Measurements from ENCODE around the gene GSTM4. TPM values are rescaled to one million over a fixed set of nuclear protein-coding genes. Genes with fewer than 3 reads are reported as not detected.

Gene GSTM4
- total and polyA plus RNA-seq, 2 experiments from 2014 or later = 12.8 to 12.9 TPM

DNA sequence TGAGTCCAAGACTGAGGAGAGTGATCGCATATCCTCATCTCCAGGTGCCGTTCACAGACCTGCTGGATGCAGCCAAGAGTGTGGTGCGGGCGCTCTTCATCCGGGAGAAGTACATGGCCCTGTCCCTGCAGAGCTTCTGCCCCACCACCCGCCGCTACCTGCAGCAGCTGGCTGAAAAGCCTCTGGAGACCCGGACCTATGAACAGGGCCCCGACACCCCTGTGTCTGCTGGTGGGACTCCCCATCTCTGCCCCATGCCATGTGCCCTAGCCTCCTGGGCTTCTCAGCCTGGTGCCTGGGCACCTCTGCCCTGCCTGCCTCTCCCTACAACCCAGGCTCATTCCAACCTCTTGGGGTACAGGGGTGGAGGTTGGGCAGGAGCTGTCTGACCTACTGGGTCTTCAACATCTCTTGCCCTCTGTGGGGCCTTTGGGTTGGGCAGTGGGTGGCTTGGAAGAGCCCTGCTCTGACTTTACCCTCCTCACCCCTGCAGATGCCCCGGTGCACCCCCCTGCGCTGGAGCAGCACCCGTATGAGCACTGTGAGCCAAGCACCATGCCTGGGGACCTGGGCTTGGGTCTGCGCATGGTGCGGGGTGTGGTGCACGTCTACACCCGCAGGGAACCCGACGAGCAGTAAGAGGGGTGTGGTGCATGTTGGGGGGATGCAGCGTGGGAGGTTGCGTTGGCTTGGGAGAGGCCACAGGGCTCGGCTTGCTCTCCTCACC lies 29.1 kb upstream of the GSTM4 start:
- Histone ChIP-seq H3K27me3 (ENCODE audit: insufficient read depth) (no peaks in the 10 kb centered on the region), H2AFZ (no peak overlapping the region), H3K9me2 (ENCODE audit: insufficient read depth) (no peaks in the 10 kb centered on the region), H3K27ac (ENCODE audit: low read depth) (no peak overlapping the region), H3F3A (replicated peaks; ENCODE audit: low read depth) (no peaks in the 10 kb centered on the region), H3K4me2 (no peak overlapping the region), H3K79me2 (replicated peaks; ENCODE audit: insufficient read depth) (peaks cover 19% of the 10 kb centered on the region), H3K36me3 (ENCODE audit: insufficient read depth) (peaks cover 4% of the 10 kb centered on the region; the same call in 1 of the 2 replicates), H3K4me3 (no peak overlapping the region), H4K20me1 (replicated peaks; ENCODE audit: insufficient read depth) (no peaks in the 10 kb centered on the region; the same call in 1 of the 2 replicates), H3K4me1 (ENCODE audit: insufficient read depth) (peaks cover 1% of the 10 kb centered on the region; the same call in 1 of the 2 replicates)
- Mint-ChIP-seq H3K4me3 (no peak overlapping the region), H3K27ac (no peak overlapping the region), H3K4me1 (peaks cover 25% of the 10 kb centered on the region), H3K36me3 (ENCODE audit: low read depth) (peaks cover 27% of the 10 kb centered on the region), H3K9me3 (no peaks in the 10 kb centered on the region), H3K27me3 (ENCODE audit: insufficient read depth, low read depth, poor library complexity) (peaks cover 7% of the 10 kb centered on the region)
- ATAC-seq (no peak), DNase-seq (ENCODE audit: low spot score) (no peak)
- no peak for TF ChIP-seq ZNF331 (CRISPR knock-in tag; IDR thresholded peaks at IDR 0.05; ENCODE audit: low read depth)
- TF ChIP-seq POLR2AphosphoS5 (IDR thresholded peaks at IDR 0.05; ENCODE audit: low read depth) = no peak
- no peak for TF ChIP-seq STAT1 (IDR thresholded peaks at IDR 0.05; ENCODE audit: unreplicated experiment)
- TF ChIP-seq NANOG (IDR thresholded peaks at IDR 0.05; ENCODE audit: borderline replicate concordance) = no peak
- TF ChIP-seq EZH2 (IDR thresholded peaks at IDR 0.05; ENCODE audit: low read depth, unreplicated experiment) = no peak
- TF ChIP-seq, protein P1, sequence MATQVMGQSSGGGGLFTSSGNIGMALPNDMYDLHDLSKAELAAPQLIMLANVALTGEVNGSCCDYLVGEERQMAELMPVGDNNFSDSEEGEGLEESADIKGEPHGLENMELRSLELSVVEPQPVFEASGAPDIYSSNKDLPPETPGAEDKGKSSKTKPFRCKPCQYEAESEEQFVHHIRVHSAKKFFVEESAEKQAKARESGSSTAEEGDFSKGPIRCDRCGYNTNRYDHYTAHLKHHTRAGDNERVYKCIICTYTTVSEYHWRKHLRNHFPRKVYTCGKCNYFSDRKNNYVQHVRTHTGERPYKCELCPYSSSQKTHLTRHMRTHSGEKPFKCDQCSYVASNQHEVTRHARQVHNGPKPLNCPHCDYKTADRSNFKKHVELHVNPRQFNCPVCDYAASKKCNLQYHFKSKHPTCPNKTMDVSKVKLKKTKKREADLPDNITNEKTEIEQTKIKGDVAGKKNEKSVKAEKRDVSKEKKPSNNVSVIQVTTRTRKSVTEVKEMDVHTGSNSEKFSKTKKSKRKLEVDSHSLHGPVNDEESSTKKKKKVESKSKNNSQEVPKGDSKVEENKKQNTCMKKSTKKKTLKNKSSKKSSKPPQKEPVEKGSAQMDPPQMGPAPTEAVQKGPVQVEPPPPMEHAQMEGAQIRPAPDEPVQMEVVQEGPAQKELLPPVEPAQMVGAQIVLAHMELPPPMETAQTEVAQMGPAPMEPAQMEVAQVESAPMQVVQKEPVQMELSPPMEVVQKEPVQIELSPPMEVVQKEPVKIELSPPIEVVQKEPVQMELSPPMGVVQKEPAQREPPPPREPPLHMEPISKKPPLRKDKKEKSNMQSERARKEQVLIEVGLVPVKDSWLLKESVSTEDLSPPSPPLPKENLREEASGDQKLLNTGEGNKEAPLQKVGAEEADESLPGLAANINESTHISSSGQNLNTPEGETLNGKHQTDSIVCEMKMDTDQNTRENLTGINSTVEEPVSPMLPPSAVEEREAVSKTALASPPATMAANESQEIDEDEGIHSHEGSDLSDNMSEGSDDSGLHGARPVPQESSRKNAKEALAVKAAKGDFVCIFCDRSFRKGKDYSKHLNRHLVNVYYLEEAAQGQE (IDR thresholded peaks at IDR 0.05; ENCODE audit: unreplicated experiment) = no peak
- TF ChIP-seq, protein P2, sequence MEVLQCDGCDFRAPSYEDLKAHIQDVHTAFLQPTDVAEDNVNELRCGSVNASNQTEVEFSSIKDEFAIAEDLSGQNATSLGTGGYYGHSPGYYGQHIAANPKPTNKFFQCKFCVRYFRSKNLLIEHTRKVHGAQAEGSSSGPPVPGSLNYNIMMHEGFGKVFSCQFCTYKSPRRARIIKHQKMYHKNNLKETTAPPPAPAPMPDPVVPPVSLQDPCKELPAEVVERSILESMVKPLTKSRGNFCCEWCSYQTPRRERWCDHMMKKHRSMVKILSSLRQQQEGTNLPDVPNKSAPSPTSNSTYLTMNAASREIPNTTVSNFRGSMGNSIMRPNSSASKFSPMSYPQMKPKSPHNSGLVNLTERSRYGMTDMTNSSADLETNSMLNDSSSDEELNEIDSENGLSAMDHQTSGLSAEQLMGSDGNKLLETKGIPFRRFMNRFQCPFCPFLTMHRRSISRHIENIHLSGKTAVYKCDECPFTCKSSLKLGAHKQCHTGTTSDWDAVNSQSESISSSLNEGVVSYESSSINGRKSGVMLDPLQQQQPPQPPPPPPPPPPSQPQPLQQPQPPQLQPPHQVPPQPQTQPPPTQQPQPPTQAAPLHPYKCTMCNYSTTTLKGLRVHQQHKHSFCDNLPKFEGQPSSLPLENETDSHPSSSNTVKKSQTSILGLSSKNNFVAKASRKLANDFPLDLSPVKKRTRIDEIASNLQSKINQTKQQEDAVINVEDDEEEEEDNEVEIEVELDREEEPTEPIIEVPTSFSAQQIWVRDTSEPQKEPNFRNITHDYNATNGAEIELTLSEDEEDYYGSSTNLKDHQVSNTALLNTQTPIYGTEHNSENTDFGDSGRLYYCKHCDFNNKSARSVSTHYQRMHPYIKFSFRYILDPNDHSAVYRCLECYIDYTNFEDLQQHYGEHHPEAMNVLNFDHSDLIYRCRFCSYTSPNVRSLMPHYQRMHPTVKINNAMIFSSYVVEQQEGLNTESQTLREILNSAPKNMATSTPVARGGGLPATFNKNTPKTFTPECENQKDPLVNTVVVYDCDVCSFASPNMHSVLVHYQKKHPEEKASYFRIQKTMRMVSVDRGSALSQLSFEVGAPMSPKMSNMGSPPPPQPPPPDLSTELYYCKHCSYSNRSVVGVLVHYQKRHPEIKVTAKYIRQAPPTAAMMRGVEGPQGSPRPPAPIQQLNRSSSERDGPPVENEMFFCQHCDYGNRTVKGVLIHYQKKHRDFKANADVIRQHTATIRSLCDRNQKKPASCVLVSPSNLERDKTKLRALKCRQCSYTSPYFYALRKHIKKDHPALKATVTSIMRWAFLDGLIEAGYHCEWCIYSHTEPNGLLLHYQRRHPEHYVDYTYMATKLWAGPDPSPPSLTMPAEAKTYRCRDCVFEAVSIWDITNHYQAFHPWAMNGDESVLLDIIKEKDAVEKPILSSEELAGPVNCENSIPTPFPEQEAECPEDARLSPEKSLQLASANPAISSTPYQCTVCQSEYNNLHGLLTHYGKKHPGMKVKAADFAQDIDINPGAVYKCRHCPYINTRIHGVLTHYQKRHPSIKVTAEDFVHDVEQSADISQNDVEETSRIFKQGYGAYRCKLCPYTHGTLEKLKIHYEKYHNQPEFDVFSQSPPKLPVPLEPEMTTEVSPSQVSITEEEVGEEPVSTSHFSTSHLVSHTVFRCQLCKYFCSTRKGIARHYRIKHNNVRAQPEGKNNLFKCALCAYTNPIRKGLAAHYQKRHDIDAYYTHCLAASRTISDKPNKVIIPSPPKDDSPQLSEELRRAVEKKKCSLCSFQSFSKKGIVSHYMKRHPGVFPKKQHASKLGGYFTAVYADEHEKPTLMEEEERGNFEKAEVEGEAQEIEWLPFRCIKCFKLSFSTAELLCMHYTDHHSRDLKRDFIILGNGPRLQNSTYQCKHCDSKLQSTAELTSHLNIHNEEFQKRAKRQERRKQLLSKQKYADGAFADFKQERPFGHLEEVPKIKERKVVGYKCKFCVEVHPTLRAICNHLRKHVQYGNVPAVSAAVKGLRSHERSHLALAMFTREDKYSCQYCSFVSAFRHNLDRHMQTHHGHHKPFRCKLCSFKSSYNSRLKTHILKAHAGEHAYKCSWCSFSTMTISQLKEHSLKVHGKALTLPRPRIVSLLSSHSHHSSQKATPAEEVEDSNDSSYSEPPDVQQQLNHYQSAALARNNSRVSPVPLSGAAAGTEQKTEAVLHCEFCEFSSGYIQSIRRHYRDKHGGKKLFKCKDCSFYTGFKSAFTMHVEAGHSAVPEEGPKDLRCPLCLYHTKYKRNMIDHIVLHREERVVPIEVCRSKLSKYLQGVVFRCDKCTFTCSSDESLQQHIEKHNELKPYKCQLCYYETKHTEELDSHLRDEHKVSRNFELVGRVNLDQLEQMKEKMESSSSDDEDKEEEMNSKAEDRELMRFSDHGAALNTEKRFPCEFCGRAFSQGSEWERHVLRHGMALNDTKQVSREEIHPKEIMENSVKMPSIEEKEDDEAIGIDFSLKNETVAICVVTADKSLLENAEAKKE (CRISPR knock-in tag; IDR thresholded peaks at IDR 0.05) = no peak
- TF ChIP-seq, protein P3, sequence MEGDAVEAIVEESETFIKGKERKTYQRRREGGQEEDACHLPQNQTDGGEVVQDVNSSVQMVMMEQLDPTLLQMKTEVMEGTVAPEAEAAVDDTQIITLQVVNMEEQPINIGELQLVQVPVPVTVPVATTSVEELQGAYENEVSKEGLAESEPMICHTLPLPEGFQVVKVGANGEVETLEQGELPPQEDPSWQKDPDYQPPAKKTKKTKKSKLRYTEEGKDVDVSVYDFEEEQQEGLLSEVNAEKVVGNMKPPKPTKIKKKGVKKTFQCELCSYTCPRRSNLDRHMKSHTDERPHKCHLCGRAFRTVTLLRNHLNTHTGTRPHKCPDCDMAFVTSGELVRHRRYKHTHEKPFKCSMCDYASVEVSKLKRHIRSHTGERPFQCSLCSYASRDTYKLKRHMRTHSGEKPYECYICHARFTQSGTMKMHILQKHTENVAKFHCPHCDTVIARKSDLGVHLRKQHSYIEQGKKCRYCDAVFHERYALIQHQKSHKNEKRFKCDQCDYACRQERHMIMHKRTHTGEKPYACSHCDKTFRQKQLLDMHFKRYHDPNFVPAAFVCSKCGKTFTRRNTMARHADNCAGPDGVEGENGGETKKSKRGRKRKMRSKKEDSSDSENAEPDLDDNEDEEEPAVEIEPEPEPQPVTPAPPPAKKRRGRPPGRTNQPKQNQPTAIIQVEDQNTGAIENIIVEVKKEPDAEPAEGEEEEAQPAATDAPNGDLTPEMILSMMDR (conservative IDR thresholded peaks at IDR 0.05; ENCODE audit: low read depth in 2 of 2) = no peak
- TF ChIP-seq, protein P4, sequence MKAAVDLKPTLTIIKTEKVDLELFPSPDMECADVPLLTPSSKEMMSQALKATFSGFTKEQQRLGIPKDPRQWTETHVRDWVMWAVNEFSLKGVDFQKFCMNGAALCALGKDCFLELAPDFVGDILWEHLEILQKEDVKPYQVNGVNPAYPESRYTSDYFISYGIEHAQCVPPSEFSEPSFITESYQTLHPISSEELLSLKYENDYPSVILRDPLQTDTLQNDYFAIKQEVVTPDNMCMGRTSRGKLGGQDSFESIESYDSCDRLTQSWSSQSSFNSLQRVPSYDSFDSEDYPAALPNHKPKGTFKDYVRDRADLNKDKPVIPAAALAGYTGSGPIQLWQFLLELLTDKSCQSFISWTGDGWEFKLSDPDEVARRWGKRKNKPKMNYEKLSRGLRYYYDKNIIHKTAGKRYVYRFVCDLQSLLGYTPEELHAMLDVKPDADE (IDR thresholded peaks at IDR 0.05) = no peak
- no peak for TF ChIP-seq CREB1 (CRISPR knock-in tag; IDR thresholded peaks at IDR 0.05; ENCODE audit: low read depth)
